ENCODE measurements around the gene FBRSL1. TPM values are rescaled to one million over a fixed set of nuclear protein-coding genes. Genes with fewer than 3 reads are reported as not detected.

FBRSL1 gene
- total and polyA plus RNA-seq, 9 of the 15 experiments (the other 6 are each of a cell fraction or from before 2014, with no cell fraction given), result 0.24 to 129 (median 7.3) TPM

GRCh38 chr12:132489078-132489601 lies 811 bp upstream of the FBRSL1 start (continued):
- TF ChIP-seq, protein P1, sequence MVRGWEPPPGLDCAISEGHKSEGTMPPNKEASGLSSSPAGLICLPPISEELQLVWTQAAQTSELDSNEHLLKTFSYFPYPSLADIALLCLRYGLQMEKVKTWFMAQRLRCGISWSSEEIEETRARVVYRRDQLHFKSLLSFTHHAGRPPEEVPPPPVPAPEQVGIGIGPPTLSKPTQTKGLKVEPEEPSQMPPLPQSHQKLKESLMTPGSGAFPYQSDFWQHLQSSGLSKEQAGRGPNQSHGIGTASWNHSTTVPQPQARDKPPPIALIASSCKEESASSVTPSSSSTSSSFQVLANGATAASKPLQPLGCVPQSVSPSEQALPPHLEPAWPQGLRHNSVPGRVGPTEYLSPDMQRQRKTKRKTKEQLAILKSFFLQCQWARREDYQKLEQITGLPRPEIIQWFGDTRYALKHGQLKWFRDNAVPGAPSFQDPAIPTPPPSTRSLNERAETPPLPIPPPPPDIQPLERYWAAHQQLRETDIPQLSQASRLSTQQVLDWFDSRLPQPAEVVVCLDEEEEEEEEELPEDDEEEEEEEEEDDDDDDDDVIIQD (CRISPR knock-in tag; IDR thresholded peaks at IDR 0.05), result no peak
- TF ChIP-seq HOXB6 (CRISPR knock-in tag; IDR thresholded peaks at IDR 0.05; ENCODE audit: borderline replicate concordance) (no peak), ZNF253 (CRISPR knock-in tag; conservative IDR thresholded peaks at IDR 0.05) (no peak), MAZ (CRISPR knock-in tag; conservative IDR thresholded peaks at IDR 0.05 in 1 of 2, IDR thresholded peaks at IDR 0.05 in 1 of 2) (peak in 1 of 2 experiments; percentile 30; a peak in 1 of 4 replicates), ZNF212 (CRISPR knock-in tag; IDR thresholded peaks at IDR 0.05) (no peak), GTF2A2 (tag; IDR thresholded peaks at IDR 0.05) (no peak), HNRNPK (IDR thresholded peaks at IDR 0.05; ENCODE audit: low read depth, low read length, poor library complexity, severe bottlenecking) (no peak), ATF1 (CRISPR knock-in tag; IDR thresholded peaks at IDR 0.05) (no peak), ATF1 (tag; IDR thresholded peaks at IDR 0.05) (0 out of 2 replicates have a peak, but pooled peaks have one; percentile 5), ZNF592 (IDR thresholded peaks at IDR 0.05) (no peak), HDAC8 (tag; IDR thresholded peaks at IDR 0.05) (no peak), ASH1L (IDR thresholded peaks at IDR 0.05; ENCODE audit: borderline replicate concordance, low read depth, partially characterized antibody) (no peak), TGIF2 (CRISPR knock-in tag; IDR thresholded peaks at IDR 0.05) (no peak), DACH1 (IDR thresholded peaks at IDR 0.05; ENCODE audit: partially characterized antibody) (no peak), ZBTB1 (CRISPR knock-in tag; IDR thresholded peaks at IDR 0.05; ENCODE audit: borderline replicate concordance, low read depth) (no peak), AFF1 (IDR thresholded peaks at IDR 0.05; ENCODE audit: low read depth in 1 of 2, partially characterized antibody in 2 of 2) (no peak), ZNF134 (CRISPR knock-in tag; conservative IDR thresholded peaks at IDR 0.05) (no peak)
